GM18870 (cell line): Measurements from ENCODE around the gene HOXC11.

Source experiments
- ATAC-seq: cut with Tn5 transposase; IDR thresholded peaks from one replicate; pipeline ENCODE4 v1.9.1; 2021; ENCODE audit warnings: moderate library complexity; ENCODE audit not compliant: unreplicated experiment

Gene HOXC11

DNA sequence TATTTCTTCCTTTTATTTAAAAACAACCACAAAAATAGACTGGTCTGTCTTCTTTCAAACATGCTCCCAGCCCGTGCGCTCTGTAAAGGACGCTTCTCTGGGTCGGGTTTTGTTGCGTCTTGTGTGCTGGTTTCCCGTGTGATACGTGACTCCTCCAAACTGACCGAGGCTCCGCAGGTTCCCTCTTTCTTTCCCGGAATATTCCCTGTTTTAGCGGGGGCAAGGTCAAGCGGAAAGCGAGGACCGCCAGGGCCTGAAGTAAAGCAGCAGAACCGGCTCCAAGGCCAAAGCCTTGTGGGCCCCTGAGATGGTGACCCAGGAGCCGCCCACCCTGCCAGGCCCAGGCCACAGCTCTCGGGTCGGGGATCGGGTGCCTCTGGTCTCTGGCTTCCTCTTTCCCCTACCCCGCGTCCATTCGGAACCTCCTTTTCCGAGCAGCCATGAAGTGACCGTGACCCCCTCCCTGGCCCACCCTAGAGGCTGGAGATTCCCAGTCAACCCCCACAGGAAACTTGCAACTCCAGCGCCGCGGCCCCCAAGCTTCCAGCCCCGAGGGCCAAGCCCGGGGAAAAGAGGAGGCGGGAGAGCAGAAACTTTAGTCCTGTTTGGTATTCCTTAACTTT is 11.1 kb downstream of the HOXC11 start:
- no peak for ATAC-seq

- no peak for ATAC-seq
Measured at GRCh38 chr12:53984901-53985691, 12.2 kb downstream of the HOXC11 start, which contains the start of gene HOXC10. Gene HOXC10, plus strand, starts transcription at chr12:53985146. Its CDS starts 114 bp downstream, at chr12:53985260.

- no peak for ATAC-seq
Measured at GRCh38 chr12:53985692-53985993, 12.7 kb downstream of the HOXC11 start.

DNA sequence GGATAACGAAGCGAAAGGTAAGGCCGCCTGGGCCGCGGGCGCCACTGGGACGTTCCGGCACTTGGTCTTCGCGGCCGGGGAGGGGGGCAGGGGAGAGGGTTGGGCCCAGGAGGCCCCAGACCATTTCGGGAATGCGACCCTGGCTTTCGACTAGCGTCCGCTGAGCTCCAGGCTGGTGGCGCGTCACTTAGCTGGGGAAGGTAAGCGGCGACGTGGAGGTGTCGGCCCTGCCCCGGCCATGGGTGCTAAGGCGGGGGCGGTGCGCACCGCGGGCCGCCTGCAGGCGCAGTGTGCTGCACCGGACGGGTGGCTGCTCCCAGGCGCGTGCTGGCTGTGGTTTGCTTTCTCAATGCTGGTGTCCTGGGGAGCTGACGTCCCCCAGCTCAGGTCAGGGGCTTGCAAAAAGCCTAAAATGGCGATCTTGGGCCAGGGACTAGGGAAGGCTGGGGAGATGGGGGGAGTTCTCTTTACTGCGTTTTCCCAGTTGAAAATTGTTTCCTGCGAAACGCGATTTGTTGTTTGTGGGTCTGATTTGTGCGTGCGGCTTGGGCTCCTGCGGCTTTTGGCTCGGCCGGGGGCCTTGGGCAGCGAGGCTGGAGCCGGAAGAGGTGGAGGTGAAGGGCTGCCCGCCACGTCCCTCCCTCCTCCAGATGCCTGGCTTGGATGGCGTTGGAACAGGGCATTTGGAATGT is 13.2 kb downstream of the HOXC11 start:
- no peak for ATAC-seq

- ATAC-seq, result no peak
Measured at GRCh38 chr12:53986686-53987483, 14.0 kb downstream of the HOXC11 start.

GRCh38 chr12:53987787-53988230 is 14.9 kb downstream of the HOXC11 start:
- no peak for ATAC-seq

DNA sequence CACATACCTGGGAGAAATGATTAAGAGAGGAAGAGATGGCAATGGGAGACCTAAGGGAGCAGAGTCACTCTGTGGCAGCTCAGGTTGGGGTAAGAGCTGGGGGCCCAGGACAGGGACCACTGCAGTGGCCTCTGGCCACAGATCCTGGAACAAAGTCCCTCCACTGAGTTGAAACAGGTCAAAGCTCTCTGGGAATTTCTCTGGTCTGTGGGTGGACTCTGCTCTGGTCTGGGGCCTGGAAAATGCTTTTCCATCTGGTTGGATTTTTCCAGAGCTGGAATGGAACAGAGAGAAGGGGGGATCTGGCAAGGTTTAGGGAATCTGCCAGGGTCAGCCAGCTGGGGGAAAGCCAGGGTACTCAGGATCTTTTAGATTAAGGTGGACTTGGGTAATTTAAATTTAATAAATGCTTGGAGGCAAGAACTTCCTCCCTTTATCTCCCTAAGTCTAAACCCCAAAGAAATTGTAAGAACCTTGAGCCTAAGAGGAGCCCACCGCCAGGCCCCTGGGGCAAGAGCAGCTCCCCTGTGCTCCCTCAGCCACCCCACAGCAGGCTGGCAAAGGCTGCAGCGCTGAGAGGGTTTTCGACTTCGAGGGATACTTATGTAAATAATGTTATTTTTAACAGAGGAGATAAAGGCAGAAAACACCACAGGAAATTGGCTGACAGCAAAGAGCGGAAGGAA is 15.8 kb downstream of the HOXC11 start:
- no peak for ATAC-seq

GRCh38 chr12:53989227-53990113 is 16.5 kb downstream of the HOXC11 start:
- ATAC-seq, result no peak

GRCh38 chr12:53990311-53991076 is 17.6 kb downstream of the HOXC11 start:
- no peak for ATAC-seq

DNA sequence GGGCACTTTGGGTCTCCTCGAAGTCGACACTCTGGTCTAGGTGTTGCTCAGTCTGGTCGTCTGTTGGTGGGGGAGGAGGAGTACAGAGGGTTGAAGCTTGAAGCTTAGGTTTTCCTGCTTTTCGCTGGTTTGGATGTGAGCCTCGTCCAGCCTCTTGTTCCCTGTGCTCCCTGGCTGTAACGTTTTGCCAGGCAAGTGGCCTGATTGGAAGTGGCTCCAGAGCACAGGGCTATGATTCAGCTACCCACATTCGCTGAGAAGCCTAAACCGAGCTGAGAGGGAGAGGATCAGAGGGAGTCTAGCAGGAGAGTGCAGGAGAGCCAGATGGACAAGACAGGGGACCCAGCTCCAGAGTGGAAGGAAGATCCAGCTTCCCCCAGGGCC is 18.1 kb downstream of the HOXC11 start:
- ATAC-seq, result no peak

DNA sequence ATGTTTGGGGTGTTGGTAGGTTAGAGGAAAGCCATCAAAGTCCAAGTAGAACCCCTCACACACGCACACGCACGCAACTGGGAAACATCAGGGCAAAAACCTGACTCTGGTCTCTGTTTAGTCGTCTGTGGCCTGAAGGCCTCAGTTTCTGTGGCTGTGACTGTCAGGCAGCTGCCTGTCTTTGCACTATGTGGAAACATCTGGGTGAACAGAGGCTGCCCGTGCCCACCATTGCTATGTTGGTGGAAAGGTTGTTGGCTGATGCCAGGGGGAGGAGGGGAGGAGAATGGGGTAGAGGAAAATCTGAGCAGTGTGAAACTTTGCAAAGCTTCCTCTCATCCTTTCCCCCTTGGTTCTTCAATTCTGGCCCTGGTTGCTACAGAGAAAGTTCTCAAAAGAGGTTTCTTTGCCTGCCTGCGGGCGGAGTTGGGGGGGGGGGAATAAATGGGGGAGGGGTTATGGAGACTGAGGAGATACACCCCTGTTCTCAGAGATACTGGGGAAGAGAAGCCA is 19.5 kb downstream of the HOXC11 start:
- no peak for ATAC-seq

- ATAC-seq, result no peak
Measured at GRCh38 chr12:53993162-53994008, 20.5 kb downstream of the HOXC11 start.

- ATAC-seq, result no peak
Measured at GRCh38 chr12:53994009-53994263, 21.0 kb downstream of the HOXC11 start.

- ATAC-seq, result no peak
Measured at GRCh38 chr12:53994264-53995001, 21.5 kb downstream of the HOXC11 start.

GRCh38 chr12:53995002-53995377 is 22.1 kb downstream of the HOXC11 start:
- no peak for ATAC-seq

DNA sequence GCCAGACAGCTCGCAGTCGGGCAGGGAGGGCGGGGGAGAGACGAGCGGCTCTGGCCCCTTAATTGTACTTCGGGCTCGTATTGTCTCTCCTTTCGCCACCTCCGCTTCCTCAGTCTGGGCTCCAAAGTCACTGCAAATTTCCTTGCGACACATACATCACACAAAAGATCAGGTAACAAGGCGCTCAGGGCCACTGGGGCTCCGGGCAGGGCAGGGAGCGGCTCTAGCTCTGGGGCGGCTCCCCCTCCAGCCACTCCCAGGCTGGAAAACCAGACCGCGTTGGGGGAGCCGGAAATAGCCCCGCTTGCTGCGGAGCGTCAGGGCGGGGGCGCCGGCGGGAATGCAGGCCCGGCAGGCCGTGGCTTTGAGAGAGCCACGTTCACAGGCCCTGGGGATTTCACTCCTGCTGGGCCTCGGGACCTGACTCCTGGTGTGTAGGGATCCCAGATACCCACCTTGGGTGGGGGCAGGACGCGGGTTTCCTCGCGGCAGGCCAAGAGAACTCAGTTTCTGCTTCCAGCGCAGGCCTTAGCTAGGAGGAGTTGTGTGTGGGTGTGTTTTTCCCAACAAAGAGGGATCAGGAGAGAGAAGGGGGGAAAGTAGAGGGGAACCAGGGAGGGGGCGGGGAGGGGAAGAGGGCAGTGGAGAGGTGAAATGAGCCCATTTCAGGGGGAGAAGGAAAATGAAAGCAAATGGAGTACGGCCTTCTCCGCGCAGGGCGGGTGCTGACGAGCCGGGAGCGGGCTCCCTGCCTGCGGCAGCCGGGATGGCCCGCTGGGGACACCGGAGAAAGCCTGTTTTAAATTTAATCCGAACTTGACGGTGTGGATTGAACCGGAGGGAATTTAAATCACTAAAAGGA is 22.7 kb downstream of the HOXC11 start:
- no peak for ATAC-seq
